OCI-LY1 (cell line): ENCODE results near the gene ADARB2.

ENCODE experiments used
- H2AFZ ChIP-seq: fragments of 200-600 bp; sonication (generic), shearing (Covaris generic); 2 replicates; pipeline ENCODE4 v1.6.0; 2014; ENCODE audit warnings: antibody characterized with exemption, mild to moderate bottlenecking, low read length
- H3F3A ChIP-seq: fragments of 200-600 bp; sonication (generic), shearing (Covaris generic); 2 replicates; pipeline ENCODE4 v1.6.0; 2014; ENCODE audit warnings: mild to moderate bottlenecking, antibody characterized with exemption, low read length, moderate library complexity; ENCODE audit not compliant: insufficient read depth
- H3K27ac ChIP-seq: fragments of 200-600 bp; sonication (generic); 2 replicates; pipeline ENCODE4 v1.5.1; 2014; ENCODE audit warnings: low read length, mixed run types, mild to moderate bottlenecking, low read depth; ENCODE audit not compliant: poor library complexity, severe bottlenecking
- H3K27me3 ChIP-seq: fragments of 200-600 bp; sonication (generic); 2 replicates; pipeline ENCODE4 v1.6.0; 2014; ENCODE audit warnings: antibody characterized with exemption, mild to moderate bottlenecking, low read length, moderate library complexity; ENCODE audit not compliant: insufficient read depth
- H3K36me3 ChIP-seq: fragments of 200-600 bp; sonication (generic); 2 replicates; pipeline ENCODE4 v1.6.1; 2014; ENCODE audit warnings: mild to moderate bottlenecking, antibody characterized with exemption, low read length, moderate library complexity, mixed read lengths; ENCODE audit not compliant: insufficient read depth
- H3K4me1 ChIP-seq: fragments of 200-600 bp; sonication (generic); 2 replicates; pipeline ENCODE4 v1.5.1; 2014; ENCODE audit warnings: mild to moderate bottlenecking, low read length, moderate library complexity; ENCODE audit not compliant: insufficient read depth, severe bottlenecking
- H3K4me2 ChIP-seq: fragments of 200-600 bp; sonication (generic), shearing (Covaris generic); 2 replicates; pipeline ENCODE4 v1.6.1; 2014; ENCODE audit warnings: low read length
- H3K4me3 ChIP-seq: fragments of 200-600 bp; sonication (generic); 2 replicates; pipeline ENCODE4 v1.5.1; 2014; ENCODE audit warnings: low read length, low read depth, mild to moderate bottlenecking, mixed read lengths; ENCODE audit not compliant: poor library complexity, severe bottlenecking
- H3K79me2 ChIP-seq: fragments of 200-600 bp; shearing (Covaris generic); 2 replicates; pipeline ENCODE4 v1.6.1; 2016; ENCODE audit warnings: mixed run types, low read length, mixed read lengths; ENCODE audit not compliant: insufficient read depth
- H3K9ac ChIP-seq: fragments of 200-600 bp; sonication (generic), shearing (Covaris generic); 2 replicates; pipeline ENCODE4 v1.6.1; 2014; ENCODE audit warnings: mild to moderate bottlenecking, low read length, mixed read lengths
- H3K9me2 ChIP-seq: fragments of 200-600 bp; sonication (generic), shearing (Covaris generic); 2 replicates; pipeline ENCODE4 v1.6.1; 2014; ENCODE audit warnings: low read depth, mild to moderate bottlenecking, low read length, mixed read lengths
- H3K9me3 ChIP-seq: fragments of 200-600 bp; shearing (Covaris generic); 2 replicates; pipeline ENCODE4 v1.6.1; 2014; ENCODE audit warnings: low read length, mixed read lengths
- H4K20me1 ChIP-seq: fragments of 200-600 bp; sonication (generic), shearing (Covaris generic); 2 replicates; pipeline ENCODE4 v1.6.0; 2016; ENCODE audit warnings: mild to moderate bottlenecking, low read length; ENCODE audit not compliant: insufficient read depth
- EZH2 ChIP-seq: fragments of 200-600 bp; sonication (generic), shearing (Covaris generic); IDR thresholded peaks from 2 replicates; pipeline ENCODE4 v1.8.0; 2017; ENCODE audit warnings: borderline replicate concordance, mixed run types, mild to moderate bottlenecking, antibody characterized with exemption, low read length, moderate library complexity, mixed read lengths
- TF ChIP-seq, protein P1 (sequence below): fragments of 200-600 bp; sonication (generic), shearing (Covaris generic); IDR thresholded peaks from 2 replicates; pipeline ENCODE4 v1.5.1; 2017; ENCODE audit warnings: mild to moderate bottlenecking, antibody characterized with exemption, low read length, moderate library complexity, mixed read lengths

Gene ADARB2

DNA sequence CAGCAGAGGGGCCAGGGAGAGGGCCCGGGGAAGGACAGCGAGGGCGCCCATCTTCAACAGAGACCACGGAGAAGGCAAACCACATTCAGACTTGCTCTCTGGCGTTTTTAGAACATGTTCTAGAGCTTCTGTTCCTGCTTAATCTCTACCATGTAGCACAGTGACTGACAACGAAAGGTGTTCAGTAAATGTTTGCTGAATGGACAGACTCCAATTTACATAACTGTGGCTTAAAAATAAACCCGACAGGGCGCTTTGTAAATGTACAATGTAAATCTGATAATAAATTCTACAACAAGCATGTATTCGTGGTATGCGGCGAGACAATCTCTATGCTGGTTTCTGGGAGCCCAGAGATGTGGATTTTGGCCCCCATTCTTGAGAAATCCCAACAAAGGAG, 10.5 kb downstream of the ADARB2 start:
- no peaks in the 10 kb centered on the region for H3K9me3 ChIP-seq
- no peak overlapping the region for H3K9ac ChIP-seq
- no peak overlapping the region for H3K27ac ChIP-seq
- no peak overlapping the region for H2AFZ ChIP-seq
- H3K27me3 ChIP-seq = no peaks in the 10 kb centered on the region
- no peaks in the 10 kb centered on the region for H3F3A ChIP-seq
- peaks cover 9% of the 10 kb centered on the region for H3K4me1 ChIP-seq
- no peak for TF ChIP-seq EZH2
- TF ChIP-seq, protein P1, sequence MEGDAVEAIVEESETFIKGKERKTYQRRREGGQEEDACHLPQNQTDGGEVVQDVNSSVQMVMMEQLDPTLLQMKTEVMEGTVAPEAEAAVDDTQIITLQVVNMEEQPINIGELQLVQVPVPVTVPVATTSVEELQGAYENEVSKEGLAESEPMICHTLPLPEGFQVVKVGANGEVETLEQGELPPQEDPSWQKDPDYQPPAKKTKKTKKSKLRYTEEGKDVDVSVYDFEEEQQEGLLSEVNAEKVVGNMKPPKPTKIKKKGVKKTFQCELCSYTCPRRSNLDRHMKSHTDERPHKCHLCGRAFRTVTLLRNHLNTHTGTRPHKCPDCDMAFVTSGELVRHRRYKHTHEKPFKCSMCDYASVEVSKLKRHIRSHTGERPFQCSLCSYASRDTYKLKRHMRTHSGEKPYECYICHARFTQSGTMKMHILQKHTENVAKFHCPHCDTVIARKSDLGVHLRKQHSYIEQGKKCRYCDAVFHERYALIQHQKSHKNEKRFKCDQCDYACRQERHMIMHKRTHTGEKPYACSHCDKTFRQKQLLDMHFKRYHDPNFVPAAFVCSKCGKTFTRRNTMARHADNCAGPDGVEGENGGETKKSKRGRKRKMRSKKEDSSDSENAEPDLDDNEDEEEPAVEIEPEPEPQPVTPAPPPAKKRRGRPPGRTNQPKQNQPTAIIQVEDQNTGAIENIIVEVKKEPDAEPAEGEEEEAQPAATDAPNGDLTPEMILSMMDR = no peak
- H3K9me2 ChIP-seq = no peaks in the 10 kb centered on the region
- H3K4me3 ChIP-seq = no peak overlapping the region
- no peaks in the 10 kb centered on the region for H3K36me3 ChIP-seq
- H3K4me2 ChIP-seq = no peak overlapping the region
- H4K20me1 ChIP-seq = no peaks in the 10 kb centered on the region
- no peaks in the 10 kb centered on the region for H3K79me2 ChIP-seq

DNA sequence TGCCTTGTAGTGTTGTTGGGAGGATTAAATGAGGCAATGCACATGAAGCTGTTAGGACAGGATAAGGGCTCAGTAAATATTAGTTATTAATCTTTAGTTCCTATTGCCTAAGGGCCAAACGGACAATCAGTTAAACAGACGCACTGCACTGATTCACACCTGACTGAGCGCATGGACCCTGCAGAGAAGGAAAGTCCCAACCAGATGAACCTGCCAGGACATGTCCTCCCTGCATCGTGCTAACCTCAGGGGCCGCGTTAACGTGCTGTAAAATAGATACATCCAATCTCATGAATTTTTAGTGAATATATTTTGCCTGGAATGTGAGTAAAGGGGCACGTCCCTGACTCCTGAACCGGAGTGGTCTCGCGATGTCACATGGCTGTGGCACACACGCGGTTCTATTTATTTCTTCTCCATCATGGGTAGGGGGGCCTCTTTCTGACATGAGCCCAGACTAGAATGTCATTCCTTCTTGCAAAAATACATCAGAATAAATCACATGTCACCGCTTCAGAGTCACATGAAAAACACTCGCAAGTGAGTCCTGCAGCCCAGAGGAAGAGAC, 12.3 kb downstream of the ADARB2 start:
- Histone ChIP-seq H3K4me3 (no peak overlapping the region), H2AFZ (no peak overlapping the region), H4K20me1 (no peaks in the 10 kb centered on the region), H3K27ac (no peak overlapping the region), H3K9me3 (no peaks in the 10 kb centered on the region), H3K4me2 (no peak overlapping the region), H3K4me1 (no peaks in the 10 kb centered on the region), H3F3A (no peaks in the 10 kb centered on the region), H3K9me2 (no peaks in the 10 kb centered on the region), H3K9ac (no peak overlapping the region), H3K36me3 (no peaks in the 10 kb centered on the region), H3K27me3 (no peaks in the 10 kb centered on the region; the same call in 1 of the 2 replicates), H3K79me2 (no peaks in the 10 kb centered on the region)
- TF ChIP-seq, protein P1 = no peak
- no peak for TF ChIP-seq EZH2

DNA sequence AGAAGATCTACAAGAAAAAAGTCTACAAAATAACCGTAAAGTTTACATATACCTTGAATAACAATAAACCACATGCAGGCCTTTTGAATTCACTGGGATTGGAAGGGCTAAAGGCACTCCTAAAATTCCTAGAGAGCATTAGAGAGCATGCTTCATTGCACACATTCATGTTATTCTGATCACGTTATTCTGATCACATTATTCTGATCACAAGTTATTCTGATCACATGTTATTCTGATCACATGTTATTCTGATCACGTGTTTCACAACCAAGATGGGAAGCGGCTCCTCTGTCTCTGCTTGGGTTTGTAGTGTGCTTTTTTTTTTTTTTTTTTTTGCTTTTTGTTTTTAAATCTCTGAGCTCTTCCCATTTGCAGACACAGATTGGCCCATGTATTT, 20.5 kb downstream of the ADARB2 start:
- Histone ChIP-seq H4K20me1 (no peaks in the 10 kb centered on the region), H3K4me3 (no peak overlapping the region), H3F3A (no peaks in the 10 kb centered on the region), H3K79me2 (no peaks in the 10 kb centered on the region), H3K9ac (no peak overlapping the region), H3K9me2 (no peaks in the 10 kb centered on the region), H3K27ac (no peak overlapping the region), H3K4me1 (peaks cover 10% of the 10 kb centered on the region), H3K27me3 (peaks cover 12% of the 10 kb centered on the region; the same call in 1 of the 2 replicates), H3K36me3 (no peaks in the 10 kb centered on the region), H3K4me2 (no peak overlapping the region), H3K9me3 (no peaks in the 10 kb centered on the region), H2AFZ (no peak overlapping the region)
- TF ChIP-seq, protein P1 = no peak
- TF ChIP-seq EZH2 = no peak
